SK-N-SH (cell line): ENCODE data around the gene TCF12. TPM values are rescaled to one million over a fixed set of nuclear protein-coding genes. Genes with fewer than 3 reads are reported as not detected.

Source experiments
- CTCF ChIA-PET: fragments of 300-600, 350-600 bp; formaldehyde crosslinking; extraction: SDS; loops from one replicate; lab custom pipeline; 2021; lab: Yijun Ruan, JAX
- POLR2A ChIA-PET: fragments of 350-600 bp; sonication (Branson Sonifier 250); formaldehyde crosslinking; extraction: SDS; loops from one replicate; lab custom pipeline; 2020; ENCODE audit warnings: antibody characterized with exemption, inconsistent platforms; lab: Yijun Ruan, JAX
- DNase-seq: peaks from one replicate; pipeline ENCODE4 v3.0.0; 2012
- H2AFZ ChIP-seq: fragments of 200-600 bp; sonication (generic); 2 replicates; pipeline ENCODE4 v1.8.1; 2016; ENCODE audit warnings: antibody characterized with exemption, mild to moderate bottlenecking, low read depth
- H3F3A ChIP-seq: fragments of 200-600 bp; sonication (generic); replicated peaks from 2 replicates; pipeline ENCODE3; 2016; ENCODE audit warnings: antibody characterized with exemption, mild to moderate bottlenecking; ENCODE audit not compliant: insufficient read depth
- H3K27ac ChIP-seq, 2 experiments: fragments of 200-500 bp in 1 of 2; fragments of 200-600 bp in 1 of 2; sonication (Bioruptor generic) in 1 of 2; sonication (generic), shearing (Covaris generic) in 1 of 2; 2 replicates each; pipeline versions ENCODE4 v1.5.1 to v1.6.1; 2014 to 2016; ENCODE audit warnings: low read depth in 2 of 2, inconsistent platforms in 1 of 2, low read length in 1 of 2, mild to moderate bottlenecking in 1 of 2, mixed read lengths in 1 of 2
- H3K27me3 ChIP-seq: fragments of 200-600 bp; sonication (generic), shearing (Covaris generic); 2 replicates; pipeline ENCODE4 v1.6.1; 2016; ENCODE audit warnings: mixed run types; ENCODE audit not compliant: insufficient read depth
- H3K36me3 ChIP-seq, 2 experiments: fragments of 200-500 bp in 1 of 2; fragments of 200-600 bp in 1 of 2; sonication (Bioruptor generic) in 1 of 2; sonication (generic) in 1 of 2; replicated peaks in 1 of 2; 2 replicates each; pipeline versions ENCODE3 to v1.5.1; 2014 to 2016; ENCODE audit warnings: low read length in 1 of 2, mild to moderate bottlenecking in 1 of 2; ENCODE audit not compliant: insufficient read depth in 2 of 2, control insufficient read depth in 1 of 2
- H3K4me1 ChIP-seq, 2 experiments: fragments of 200-500 bp in 1 of 2; fragments of 200-600 bp in 1 of 2; sonication (Bioruptor generic) in 1 of 2; sonication (generic), shearing (Covaris generic) in 1 of 2; 2 replicates each; pipeline versions ENCODE4 v1.5.1 to v1.6.1; 2014 to 2016; ENCODE audit warnings: low read depth in 1 of 2, low read length in 1 of 2, mixed run types in 1 of 2; ENCODE audit not compliant: insufficient read depth in 2 of 2, control insufficient read depth in 1 of 2
- H3K4me2 ChIP-seq: fragments of 200-600 bp; sonication (generic), shearing (Covaris generic); 2 replicates; pipeline ENCODE4 v1.6.1; 2017; ENCODE audit warnings: mixed run types
- H3K4me3 ChIP-seq, 2 experiments: fragments of 200-500 bp in 1 of 2; fragments of 200-600 bp in 1 of 2; sonication (Bioruptor generic) in 1 of 2; sonication (generic), shearing (Covaris generic) in 1 of 2; 2 replicates each; pipeline versions ENCODE4 v1.5.1 to v1.8.1; 2014 to 2016; ENCODE audit warnings: low read depth in 2 of 2, inconsistent platforms in 1 of 2, low read length in 1 of 2, mild to moderate bottlenecking in 1 of 2, mixed read lengths in 1 of 2, moderate library complexity in 1 of 2
- H3K79me2 ChIP-seq: fragments of 200-600 bp; sonication (generic); 2 replicates; pipeline ENCODE4 v1.8.1; 2017; ENCODE audit warnings: mild to moderate bottlenecking; ENCODE audit not compliant: insufficient read depth
- H3K9ac ChIP-seq: fragments of 200-600 bp; sonication (generic); 2 replicates; pipeline ENCODE4 v1.6.1; 2017; ENCODE audit warnings: mixed run types
- H3K9me2 ChIP-seq: fragments of 200-600 bp; sonication (generic); 2 replicates; pipeline ENCODE4 v1.6.1; 2017; ENCODE audit warnings: mixed run types
- H3K9me3 ChIP-seq: fragments of 200-600 bp; sonication (generic); 2 replicates; pipeline ENCODE4 v1.6.1; 2017; ENCODE audit warnings: mixed run types, mild to moderate bottlenecking, moderate library complexity
- H4K20me1 ChIP-seq: fragments of 200-600 bp; sonication (generic); 2 replicates; pipeline ENCODE4 v1.6.1; 2017; ENCODE audit warnings: mild to moderate bottlenecking, mixed run types; ENCODE audit not compliant: insufficient read depth
- CHD2 ChIP-seq: fragments of 150-350 bp; IDR thresholded peaks from 2 replicates; pipeline ENCODE4 v1.6.1; 2018; ENCODE audit warnings: low read length; ENCODE audit not compliant: partially characterized antibody
- FOSL2 ChIP-seq: IDR thresholded peaks from 2 replicates; pipeline ENCODE4 v1.4.0; 2012; ENCODE audit warnings: low read depth, mild to moderate bottlenecking, moderate library complexity, borderline replicate concordance
- GABPA ChIP-seq: IDR thresholded peaks from 2 replicates; pipeline ENCODE4 v1.4.0; 2012; ENCODE audit warnings: low read depth, mild to moderate bottlenecking
- GATA2 ChIP-seq: sonication (generic); formaldehyde crosslinking; IDR thresholded peaks from 2 replicates; pipeline ENCODE4 v1.5.0; 2020; ENCODE audit warnings: mild to moderate bottlenecking, missing genetic modification reagents
- JUND ChIP-seq: IDR thresholded peaks from 2 replicates; pipeline ENCODE4 v1.4.0; 2012
- MAX ChIP-seq: IDR thresholded peaks from 2 replicates; pipeline ENCODE4 v1.4.0; 2012; ENCODE audit warnings: low read depth
- NFIC ChIP-seq: IDR thresholded peaks from 2 replicates; pipeline ENCODE4 v1.4.0; 2012; ENCODE audit warnings: borderline replicate concordance
- NRF1 ChIP-seq: IDR thresholded peaks from 2 replicates; pipeline ENCODE4 v1.6.1; 2012; ENCODE audit warnings: low read depth, mild to moderate bottlenecking, low read length
- PBX3 ChIP-seq: IDR thresholded peaks from 2 replicates; pipeline ENCODE4; 2012
- RCOR1 ChIP-seq: fragments of 150-350 bp; IDR thresholded peaks from 2 replicates; pipeline ENCODE4 v1.6.1; 2017; ENCODE audit warnings: antibody characterized with exemption, low read length
- RFX5 ChIP-seq: IDR thresholded peaks from 2 replicates; pipeline ENCODE4 v1.6.1; 2012; ENCODE audit warnings: mild to moderate bottlenecking, improper control_type of control experiment, low read length
- RXRA ChIP-seq: IDR thresholded peaks from 2 replicates; pipeline ENCODE4 v1.4.0; 2012; ENCODE audit warnings: low read depth, mild to moderate bottlenecking, borderline replicate concordance
- SIN3A ChIP-seq: IDR thresholded peaks from 2 replicates; pipeline ENCODE4 v1.6.1; 2012; ENCODE audit warnings: low read depth, mild to moderate bottlenecking, low read length, moderate library complexity, borderline replicate concordance
- SMC3 ChIP-seq: IDR thresholded peaks from 2 replicates; pipeline ENCODE4 v1.6.1; 2012; ENCODE audit warnings: low read depth, low read length, improper control_type of control experiment
- TAF1 ChIP-seq: IDR thresholded peaks from 2 replicates; pipeline ENCODE4 v1.6.1; 2012; ENCODE audit warnings: low read depth, mild to moderate bottlenecking, low read length, moderate library complexity, borderline replicate concordance
- TCF12 ChIP-seq: IDR thresholded peaks from 2 replicates; pipeline ENCODE4 v1.4.0; 2012
- YY1 ChIP-seq: IDR thresholded peaks from 2 replicates; pipeline ENCODE4 v1.4.0; 2012; ENCODE audit warnings: low read depth, mild to moderate bottlenecking
- ZBTB33 ChIP-seq: IDR thresholded peaks from 2 replicates; pipeline ENCODE4 v1.4.0; 2012; ENCODE audit warnings: low read depth, borderline replicate concordance
- WGBS: methylation state at CpG from one replicate; pipeline ENCODE4 v1.1.6; 2017; ENCODE audit warnings: low lambda C conversion rate; 5-methylcytosine and 5-hydroxymethylcytosine counted together
- polyA plus RNA-seq, 3 experiments: library from polyadenylated mRNA; depleted of rRNA; stranded (reverse); fragments of >200 nt; gene quantifications; 2 replicates each; pipeline ENCODE4 v1.2.3, GENCODE V29; 2012

The TCF12 gene
- polyA plus RNA-seq, 1 of the 3 experiments (the other 2 are of a cell fraction) = 49.6 TPM

- 32% methylated on average over 8 of the region's 8 CpGs for WGBS
Measured at GRCh38 chr15:57198654-57199291, 280.3 kb downstream of the TCF12 start.

GRCh38 chr15:57201578-57201977, 283.1 kb downstream of the TCF12 start:
- Histone ChIP-seq H3K27ac (no peak overlapping the region), H3K4me2 (no peak overlapping the region), H3K27me3 (no peaks in the 10 kb centered on the region), H3F3A (peaks cover 10% of the 10 kb centered on the region), H3K4me3 (no peak overlapping the region), H2AFZ (no peak overlapping the region), H3K36me3 (peaks cover 0 to 8% of the 10 kb centered on the region in 2 experiments), H4K20me1 (no peaks in the 10 kb centered on the region; the same call in 1 of the 2 replicates), H3K9ac (no peak overlapping the region), H3K79me2 (peaks cover 26% of the 10 kb centered on the region), H3K9me3 (no peaks in the 10 kb centered on the region), H3K9me2 (no peaks in the 10 kb centered on the region), H3K4me1 (peaks cover 6 to 11% of the 10 kb centered on the region in 2 experiments; a peak in 3 of 4 replicates)
- POLR2A ChIA-PET = no interaction called here
- WGBS = 82% methylated on average over 2 of the region's 2 CpGs
- DNase-seq = no peak
- CTCF ChIA-PET = interaction anchor here (1.5 kb wide), 1 partner anchor 144 kb away, joined by 3 read pairs; no protein-coding TSS in a partner anchor
- no peak for TF ChIP-seq SMC3
- TF ChIP-seq JUND = no peak
- TF ChIP-seq ZBTB33 = no peak
- TF ChIP-seq SIN3A = no peak
- no peak for TF ChIP-seq CHD2
- no peak for TF ChIP-seq GABPA
- no peak for TF ChIP-seq MAX
- no peak for TF ChIP-seq RFX5
- no peak for TF ChIP-seq YY1
- TF ChIP-seq FOSL2 = no peak
- TF ChIP-seq RXRA = no peak
- no peak for TF ChIP-seq NRF1
- TF ChIP-seq RCOR1 = no peak

More at GRCh38 chr15:57198654-57199291, 280.3 kb downstream of the TCF12 start:
- POLR2A ChIA-PET = interaction anchor here (0.8 kb wide), 1 partner anchor 52 kb away, joined by 3 read pairs; no protein-coding TSS in a partner anchor
- Histone ChIP-seq H2AFZ (no peak overlapping the region), H3K27ac (peak overlapping the region; percentile 43 to 68; a peak in 3 of 4 replicates)
- CTCF ChIA-PET = interaction anchor here (1.3 to 2.4 kb wide), 3 partner anchors 10 to 108 kb away, joined by 3 to 11 read pairs (median 6); no protein-coding TSS in a partner anchor
- TF ChIP-seq SMC3 (no peak), TAF1 (no peak), NFIC (peak; percentile 39; the same call in 1 of the 2 replicates), PBX3 (0 out of 2 replicates have a peak, but pooled peaks have one; percentile 3), TCF12 (peak; percentile 44), ZBTB33 (no peak), GATA2 (CRISPR knock-in tag) (0 out of 2 replicates have a peak, but pooled peaks have one; percentile 20), FOSL2 (peak; percentile 43; the same call in 1 of the 2 replicates), JUND (peak; percentile 46; the same call in 1 of the 2 replicates), RFX5 (no peak)
- TF ChIP-seq, all 33 proteins: peak for 6
- H3K9ac ChIP-seq = no peak overlapping the region
- peak overlapping the region; percentile 59 for H3K4me2 ChIP-seq
- peaks cover 16% of the 10 kb centered on the region for H3K79me2 ChIP-seq
- peaks cover 6 to 11% of the 10 kb centered on the region in 2 experiments; a peak in 3 of 4 replicates for H3K4me1 ChIP-seq
- H3K27me3 ChIP-seq = no peaks in the 10 kb centered on the region
- peak; percentile 4 for DNase-seq
- no peak overlapping the region for H3K4me3 ChIP-seq
- peaks cover 18% of the 10 kb centered on the region for H3F3A ChIP-seq
- H3K9me2 ChIP-seq = no peaks in the 10 kb centered on the region
- H3K36me3 ChIP-seq = peaks cover 2 to 17% of the 10 kb centered on the region in 2 experiments
- H3K9me3 ChIP-seq = no peaks in the 10 kb centered on the region
- H4K20me1 ChIP-seq = no peaks in the 10 kb centered on the region; the same call in 1 of the 2 replicates
